T-helper 1 cell treated with Interleukin-12 subunit alpha and Interleukin-12 subunit beta and Interleukin-4 antibody, amounts not matched to agents 30 μg/mL and 1 μg/mL, for 36 hours (primary cell): ENCODE data around the gene MREG.

Source experiments
- H3K27ac Mint-ChIP-seq: one replicate; pipeline ENCODE4 v1.8.0; 2021; ENCODE audit warnings: mild to moderate bottlenecking, mixed read lengths
- H3K27me3 Mint-ChIP-seq: one replicate; pipeline ENCODE4 v1.8.0; 2021; ENCODE audit warnings: low read depth, mixed read lengths
- H3K36me3 Mint-ChIP-seq: one replicate; pipeline ENCODE4 v1.8.0; 2021; ENCODE audit warnings: low read depth, mixed read lengths
- H3K4me1 Mint-ChIP-seq: one replicate; pipeline ENCODE4 v1.8.0; 2021; ENCODE audit warnings: low read depth, mixed read lengths
- H3K4me3 Mint-ChIP-seq: one replicate; pipeline ENCODE4 v1.8.0; 2021; ENCODE audit warnings: mild to moderate bottlenecking, moderate library complexity, mixed read lengths
- H3K9me3 Mint-ChIP-seq: one replicate; pipeline ENCODE4 v1.8.0; 2021; ENCODE audit warnings: mixed read lengths

Gene MREG

GRCh38 chr2:215899141-215900074 is 113.9 kb downstream of the MREG start:
- Mint-ChIP-seq H3K27me3 (peaks cover 9% of the 10 kb centered on the region), H3K4me1 (no peaks in the 10 kb centered on the region), H3K4me3 (no peak overlapping the region), H3K27ac (no peak overlapping the region), H3K36me3 (no peaks in the 10 kb centered on the region), H3K9me3 (no peaks in the 10 kb centered on the region)

DNA sequence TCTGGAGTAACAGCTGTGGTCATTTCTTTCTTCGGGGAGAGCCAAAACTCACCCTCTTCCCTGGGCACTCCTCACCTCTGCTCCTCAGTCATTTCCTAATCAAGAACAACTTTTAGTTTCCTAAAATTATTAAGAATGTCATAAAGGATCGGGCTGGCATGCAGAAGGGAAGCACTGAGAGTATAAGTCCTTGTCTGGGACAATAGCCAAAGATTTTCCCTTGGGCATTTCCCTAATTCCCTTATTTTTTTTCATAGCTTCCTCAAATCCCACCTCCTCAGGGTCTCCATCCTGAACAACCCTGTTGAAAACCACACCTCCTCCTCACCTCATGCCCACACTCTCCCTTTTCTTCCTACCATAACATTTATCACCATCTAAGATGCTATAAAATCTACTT is 115.0 kb downstream of the MREG start:
- Mint-ChIP-seq H3K9me3 (no peaks in the 10 kb centered on the region), H3K36me3 (no peaks in the 10 kb centered on the region), H3K4me1 (no peaks in the 10 kb centered on the region), H3K4me3 (no peak overlapping the region), H3K27me3 (peaks cover 14% of the 10 kb centered on the region), H3K27ac (no peak overlapping the region)

- Mint-ChIP-seq H3K4me3 (no peak overlapping the region), H3K27me3 (peaks cover 10% of the 10 kb centered on the region), H3K36me3 (no peaks in the 10 kb centered on the region), H3K4me1 (no peaks in the 10 kb centered on the region), H3K9me3 (no peaks in the 10 kb centered on the region), H3K27ac (no peak overlapping the region)
Observed at GRCh38 chr2:215896921-215897320, 116.4 kb downstream of the MREG start.

GRCh38 chr2:215895330-215895729 is 118.0 kb downstream of the MREG start:
- peaks cover 6% of the 10 kb centered on the region for H3K27me3 Mint-ChIP-seq
- no peak overlapping the region for H3K27ac Mint-ChIP-seq
- H3K4me1 Mint-ChIP-seq: no peaks in the 10 kb centered on the region
- H3K36me3 Mint-ChIP-seq: no peaks in the 10 kb centered on the region
- H3K9me3 Mint-ChIP-seq: no peaks in the 10 kb centered on the region
- H3K4me3 Mint-ChIP-seq: no peak overlapping the region
